A673 (cell line): ENCODE data around the gene ZBTB12.

ENCODE experiments used
- CTCF ChIP-seq: fragments of 300-800, 200-600 bp; sonication (generic); conservative IDR thresholded peaks from 2 replicates; pipeline ENCODE4 v1.5.1; 2017; ENCODE audit warnings: low read depth, mild to moderate bottlenecking, antibody characterized with exemption, low read length, moderate library complexity, mixed read lengths
- EZH2 ChIP-seq: fragments of 200-600 bp; sonication (generic); IDR thresholded peaks from 2 replicates; pipeline ENCODE4 v1.6.1; 2017; ENCODE audit warnings: borderline replicate concordance, low read depth, mild to moderate bottlenecking, mixed read lengths, antibody characterized with exemption, low read length; ENCODE audit not compliant: poor library complexity, severe bottlenecking

DNA sequence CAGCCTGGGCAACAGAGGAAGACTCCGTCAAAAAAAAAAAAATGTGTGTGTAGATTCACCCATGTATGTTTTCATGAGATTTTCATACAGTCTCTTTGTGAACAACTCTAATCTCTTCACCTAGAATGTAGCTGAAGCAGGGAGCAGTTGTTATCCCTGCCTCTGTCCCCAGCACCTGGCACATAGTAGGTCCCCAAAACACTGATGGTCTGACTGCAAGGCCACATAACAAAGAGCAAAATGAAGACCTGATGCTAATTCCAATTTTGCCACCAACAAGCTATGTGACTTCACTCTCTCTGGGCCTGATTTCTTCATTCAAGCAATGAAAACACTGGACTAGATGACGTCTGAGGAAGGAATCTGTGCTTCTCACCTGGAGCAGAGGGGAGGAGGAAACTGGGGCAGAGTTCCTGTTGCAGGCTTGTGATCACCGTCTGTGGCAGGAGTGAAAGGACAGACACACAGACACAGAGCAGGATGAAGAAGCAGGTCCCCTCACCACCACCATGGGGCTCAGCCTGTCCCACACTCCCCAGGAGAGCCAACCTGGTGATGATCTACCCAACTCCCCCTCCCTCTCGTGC lies 27.7 kb downstream of the ZBTB12 start:
- no peak for TF ChIP-seq CTCF
- TF ChIP-seq EZH2 = no peak
